Measurements from ENCODE around the gene TUFT1. TPM values are rescaled to one million over a fixed set of nuclear protein-coding genes. Genes with fewer than 3 reads are reported as not detected.

The TUFT1 gene
- polyA plus RNA-seq, 3 donors from 2014 or later, result 0.83 to 4.2 (median 1.3) TPM

- Mint-ChIP-seq H3K4me1 (no peaks in the 10 kb centered on the region), H3K9me3 (no peaks in the 10 kb centered on the region), H3K27me3 (ENCODE audit: low read depth in 3 of 3) (peaks cover 0 to 2% (median 1%) of the 10 kb centered on the region in 3 donors), H3K36me3 (no peaks in the 10 kb centered on the region), H3K27ac (no peak overlapping the region), H3K4me3 (no peak overlapping the region)
- DNase-seq, result no peak
These were observed 35.4 kb upstream of the TUFT1 start for GRCh38 chr1:151504759-151505158.

GRCh38 chr1:151508833-151509232 lies 31.3 kb upstream of the TUFT1 start:
- Mint-ChIP-seq H3K4me3 (peak overlapping the region in 1 of 5 donors; percentile 57), H3K27ac (no peak overlapping the region), H3K36me3 (no peaks in the 10 kb centered on the region), H3K27me3 (ENCODE audit: low read depth in 3 of 3) (peaks cover 0 to 8% (median 3%) of the 10 kb centered on the region in 3 donors), H3K4me1 (peaks cover 18 to 23% of the 10 kb centered on the region in 2 donors), H3K9me3 (no peaks in the 10 kb centered on the region)
- no peak for DNase-seq

GRCh38 chr1:151509350-151510019 lies 30.6 kb upstream of the TUFT1 start:
- Mint-ChIP-seq H3K4me1 (peaks cover 18 to 23% of the 10 kb centered on the region in 2 donors), H3K4me3 (peak overlapping the region in 4 of 5 donors; percentile 35 to 88 (median 46)), H3K27ac (peak overlapping the region in 1 of 6 donors; percentile 86), H3K27me3 (ENCODE audit: low read depth in 3 of 3) (peaks cover 0 to 8% (median 3%) of the 10 kb centered on the region in 3 donors), H3K9me3 (no peaks in the 10 kb centered on the region), H3K36me3 (no peaks in the 10 kb centered on the region)
- no peak for DNase-seq

- Mint-ChIP-seq H3K4me3 (peak overlapping the region; percentile 87 to 95 (median 94)), H3K9me3 (no peaks in the 10 kb centered on the region), H3K27ac (peak overlapping the region; percentile 38 to 88 (median 80)), H3K36me3 (no peaks in the 10 kb centered on the region), H3K4me1 (peaks cover 18 to 23% of the 10 kb centered on the region in 2 donors), H3K27me3 (ENCODE audit: low read depth in 3 of 3) (peaks cover 0 to 8% (median 3%) of the 10 kb centered on the region in 3 donors)
- no peak for DNase-seq
These were observed 30.1 kb upstream of the TUFT1 start for GRCh38 chr1:151510020-151510405.

GRCh38 chr1:151510614-151510956 lies 29.5 kb upstream of the TUFT1 start:
- no peaks in the 10 kb centered on the region for H3K9me3 Mint-ChIP-seq

GRCh38 chr1:151510957-151511635 lies 29.0 kb upstream of the TUFT1 start, which contains the start of gene CGN:
CGN (plus strand) TSS chr1:151511387; CDS start chr1:151518520, 7,133 bp downstream.
- H3K27ac Mint-ChIP-seq, result peak within 1 kb of the TSS; percentile 36 to 88 (median 84)
- no peaks in the 10 kb centered on the region for H3K36me3 Mint-ChIP-seq
- H3K4me1 Mint-ChIP-seq, result peaks cover 18 to 23% of the 10 kb centered on the region in 2 donors
- DNase-seq, result peak; percentile 81 to 87 (median 84)
- peak within 1 kb of the TSS; percentile 87 to 95 (median 94) for H3K4me3 Mint-ChIP-seq
- no peaks in the 10 kb centered on the region for H3K9me3 Mint-ChIP-seq
- peaks cover 3 to 7% (median 3%) of the 10 kb centered on the region in 3 donors for H3K27me3 Mint-ChIP-seq (ENCODE audit: low read depth in 3 of 3)

More at GRCh38 chr1:151510614-151510956, 29.5 kb upstream of the TUFT1 start:
- peak overlapping the region; percentile 87 to 95 (median 94) for H3K4me3 Mint-ChIP-seq
- H3K4me1 Mint-ChIP-seq, result peaks cover 18 to 23% of the 10 kb centered on the region in 2 donors
- H3K27me3 Mint-ChIP-seq (ENCODE audit: low read depth in 3 of 3), result peaks cover 3 to 8% (median 3%) of the 10 kb centered on the region in 3 donors
- H3K36me3 Mint-ChIP-seq, result no peaks in the 10 kb centered on the region
- no peak for DNase-seq
- H3K27ac Mint-ChIP-seq, result peak overlapping the region; percentile 36 to 88 (median 84)

GRCh38 chr1:151511636-151512215 lies 28.4 kb upstream of the TUFT1 start:
- Mint-ChIP-seq H3K4me3 (peak overlapping the region; percentile 81 to 95 (median 88)), H3K9me3 (no peaks in the 10 kb centered on the region), H3K36me3 (no peaks in the 10 kb centered on the region), H3K27ac (peak overlapping the region in 2 of 6 donors; percentile 17 to 40), H3K27me3 (ENCODE audit: low read depth in 3 of 3) (peaks cover 3 to 7% (median 3%) of the 10 kb centered on the region in 3 donors), H3K4me1 (peaks cover 18 to 23% of the 10 kb centered on the region in 2 donors)
- DNase-seq, result peak in 2 of 3 donors; percentile 17 to 18

- Mint-ChIP-seq H3K4me1 (peaks cover 18 to 23% of the 10 kb centered on the region in 2 donors), H3K36me3 (no peaks in the 10 kb centered on the region), H3K4me3 (peak overlapping the region; percentile 59 to 94 (median 87)), H3K27me3 (ENCODE audit: low read depth in 3 of 3) (peaks cover 3 to 7% (median 3%) of the 10 kb centered on the region in 3 donors), H3K27ac (no peak overlapping the region), H3K9me3 (no peaks in the 10 kb centered on the region)
- no peak for DNase-seq
These were observed 27.8 kb upstream of the TUFT1 start for GRCh38 chr1:151512326-151512725.

GRCh38 chr1:151512801-151513625 lies 27.1 kb upstream of the TUFT1 start:
- DNase-seq, result no peak
- Mint-ChIP-seq H3K36me3 (no peaks in the 10 kb centered on the region), H3K4me1 (peaks cover 18 to 23% of the 10 kb centered on the region in 2 donors), H3K27me3 (ENCODE audit: low read depth in 3 of 3) (peaks cover 3 to 7% (median 3%) of the 10 kb centered on the region in 3 donors), H3K4me3 (peak overlapping the region in 4 of 5 donors; percentile 21 to 88 (median 52)), H3K27ac (no peak overlapping the region), H3K9me3 (no peaks in the 10 kb centered on the region)

- Mint-ChIP-seq H3K4me1 (peaks cover 18 to 23% of the 10 kb centered on the region in 2 donors), H3K9me3 (no peaks in the 10 kb centered on the region), H3K36me3 (no peaks in the 10 kb centered on the region), H3K4me3 (peak overlapping the region in 3 of 5 donors; percentile 16 to 21 (median 18)), H3K27ac (no peak overlapping the region), H3K27me3 (ENCODE audit: low read depth in 3 of 3) (peaks cover 3 to 7% (median 3%) of the 10 kb centered on the region in 3 donors)
- DNase-seq, result no peak
These were observed 26.4 kb upstream of the TUFT1 start for GRCh38 chr1:151513626-151514121.

GRCh38 chr1:151514366-151514765 lies 25.7 kb upstream of the TUFT1 start:
- Mint-ChIP-seq H3K9me3 (no peaks in the 10 kb centered on the region), H3K4me3 (no peak overlapping the region), H3K27me3 (ENCODE audit: low read depth in 3 of 3) (peaks cover 3 to 7% (median 3%) of the 10 kb centered on the region in 3 donors), H3K4me1 (peaks cover 18 to 23% of the 10 kb centered on the region in 2 donors), H3K36me3 (no peaks in the 10 kb centered on the region), H3K27ac (no peak overlapping the region)
- DNase-seq, result no peak

- no peak overlapping the region for H3K4me3 Mint-ChIP-seq
- no peak overlapping the region for H3K27ac Mint-ChIP-seq
- peaks cover 18 to 21% of the 10 kb centered on the region in 2 donors for H3K4me1 Mint-ChIP-seq
- H3K36me3 Mint-ChIP-seq, result no peaks in the 10 kb centered on the region
- H3K9me3 Mint-ChIP-seq, result no peaks in the 10 kb centered on the region
- peaks cover 3 to 7% (median 3%) of the 10 kb centered on the region in 3 donors for H3K27me3 Mint-ChIP-seq (ENCODE audit: low read depth in 3 of 3)
- DNase-seq, result no peak
These were observed 24.8 kb upstream of the TUFT1 start for GRCh38 chr1:151515265-151515664.

GRCh38 chr1:151516031-151516511 lies 24.0 kb upstream of the TUFT1 start:
- Mint-ChIP-seq H3K4me1 (peaks cover 13 to 14% of the 10 kb centered on the region in 2 donors), H3K27me3 (ENCODE audit: low read depth in 3 of 3) (peaks cover 0 to 7% (median 4%) of the 10 kb centered on the region in 3 donors), H3K27ac (no peak overlapping the region), H3K4me3 (no peak overlapping the region), H3K36me3 (no peaks in the 10 kb centered on the region), H3K9me3 (no peaks in the 10 kb centered on the region)
- no peak for DNase-seq
